Testis (tissue), 3 donors: ENCODE measurements around the gene PPP1R12B. TPM values are rescaled to one million over a fixed set of nuclear protein-coding genes. Genes with fewer than 3 reads are reported as not detected.
"Not testable (repeated sequence)": the region's sequence is repeated elsewhere in the genome, so short reads cannot be mapped to it uniquely, and the experiment has no call there.

ENCODE experiments used
- DNase-seq: peaks from one replicate; pipeline ENCODE4 v3.0.0-alpha.2; 2019
- H3K27ac ChIP-seq, 2 donors: fragments of 200-600 bp; sonication (generic); one replicate each; pipeline ENCODE4 v1.5.1; 2019
- H3K27me3 ChIP-seq: fragments of 200-600 bp; sonication (generic); one replicate; pipeline ENCODE4 v1.5.1; 2019
- H3K36me3 ChIP-seq: fragments of 200-600 bp; sonication (generic); one replicate; pipeline ENCODE4 v1.5.1; 2017; ENCODE audit warnings: low read depth; ENCODE audit errors: missing control alignments
- H3K4me1 ChIP-seq: fragments of 200-600 bp; sonication (generic); one replicate; pipeline ENCODE4 v1.5.1; 2019
- H3K4me3 ChIP-seq, 2 donors: fragments of 200-600 bp; sonication (generic); one replicate each; pipeline ENCODE4 v1.5.1; 2017 to 2019
- H3K9me3 ChIP-seq: fragments of 200-600 bp; sonication (generic); one replicate; pipeline ENCODE4 v1.5.1; 2017
- CTCF ChIP-seq, 3 experiments: fragments of 450-650 bp in 2 of 3; fragments of 200-600 bp in 1 of 3; sonication (generic) in 1 of 3; IDR thresholded peaks; one replicate each; pipeline ENCODE4 v1.5.1; 2016 to 2019; ENCODE audit warnings: antibody characterized with exemption in 3 of 3, mild to moderate bottlenecking in 2 of 3, moderate library complexity in 1 of 3
- POLR2A ChIP-seq: fragments of 450-650 bp; IDR thresholded peaks from one replicate; pipeline ENCODE4 v1.6.1; 2017; ENCODE audit warnings: antibody characterized with exemption, mild to moderate bottlenecking, moderate library complexity
- WGBS, 2 donors: methylation state at CpG; one replicate each; pipeline ENCODE4 v1.1.5; 2018; 5-methylcytosine and 5-hydroxymethylcytosine counted together
- intact Hi-C: fragments of 100-400 bp; cut with DNase I; formaldehyde crosslinking; loops from one replicate; pipeline ENCODE4 v1.15.1; 2023; ENCODE audit warnings: low total_unique reads
- polyA plus RNA-seq: library from polyadenylated mRNA; stranded (reverse); fragments of 350-450 nt; fragmentation: Illumina TruSeq; extraction: RNeasy Lipid Tissue Mini Kit (QIAGEN cat#74804); gene quantifications from one replicate; pipeline ENCODE4 v1.2.3, GENCODE V29; 2014; ENCODE audit warnings: low read depth, low replicate concordance; ENCODE audit not compliant: insufficient read depth
- total RNA-seq, 2 donors: library from RNA; depleted of rRNA; stranded (reverse); fragments of >200 nt; gene quantifications; one replicate each; pipeline ENCODE4 v1.2.3, GENCODE V29; 2016

The PPP1R12B gene
- total and polyA plus RNA-seq, 3 donors from 2014 or later: 32.6 to 61.2 (median 54.6) TPM

DNA sequence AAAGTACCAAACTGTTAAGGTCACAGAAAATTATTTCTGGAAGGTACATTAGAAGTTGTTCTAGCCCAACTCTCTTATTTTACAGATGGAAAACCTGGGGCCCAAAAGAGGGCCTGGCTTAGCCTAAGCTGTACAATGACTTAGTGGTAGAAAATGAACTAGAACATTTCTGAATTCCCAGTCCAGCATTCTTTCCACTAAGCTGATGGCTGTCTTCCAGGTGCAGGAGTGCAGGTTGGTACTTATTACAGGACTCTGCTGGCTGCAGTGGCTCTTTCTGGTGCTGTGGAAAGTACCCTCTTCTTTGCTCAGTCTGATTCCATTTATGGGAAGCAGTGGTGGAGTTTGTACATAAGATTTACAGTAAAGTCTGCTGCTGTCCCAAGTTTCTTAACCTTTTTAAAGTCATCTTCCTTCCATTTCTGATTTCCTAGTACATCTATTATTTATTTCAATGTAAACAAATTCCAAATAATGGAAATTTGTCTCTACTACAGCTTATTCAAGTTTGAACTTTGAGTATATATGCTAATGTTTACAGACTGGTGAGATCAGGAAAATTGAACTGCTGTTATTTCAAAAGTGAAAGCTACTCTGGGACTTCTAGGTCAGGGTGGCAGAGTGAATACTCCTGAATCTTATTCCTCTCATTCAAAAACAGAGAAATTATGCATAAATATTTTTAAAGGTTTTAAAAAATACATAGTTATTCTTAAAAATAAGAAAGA is 171.8 kb downstream of the PPP1R12B start:
- Histone ChIP-seq H3K27ac (peak overlapping the region; percentile 18 to 33), H3K4me1 (peaks cover 20% of the 10 kb centered on the region)
- H3K36me3 ChIP-seq, intact Hi-C loops, H3K9me3 ChIP-seq, DNase-seq, H3K4me3 ChIP-seq, H3K27me3 ChIP-seq: not testable (repeated sequence)

DNA sequence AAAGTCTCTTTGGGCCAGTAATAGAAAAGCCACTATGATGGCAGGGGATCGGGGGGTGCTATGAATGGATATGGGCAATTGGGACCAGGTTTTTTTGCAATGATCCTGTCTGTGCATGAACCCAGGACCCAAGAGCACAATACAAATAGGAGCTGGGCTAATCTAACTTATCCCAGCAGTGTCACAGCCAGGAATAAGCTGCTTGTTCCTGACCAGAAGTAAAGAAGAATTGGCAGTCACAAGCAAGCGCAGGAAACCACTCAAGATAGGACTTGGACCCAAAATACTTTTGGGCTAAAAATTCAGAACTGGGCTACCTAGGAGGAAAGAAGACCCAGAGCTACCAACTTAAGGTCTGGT is 172.3 kb downstream of the PPP1R12B start:
- H3K27ac ChIP-seq, DNase-seq, intact Hi-C loops, H3K4me3 ChIP-seq, H3K9me3 ChIP-seq, H3K27me3 ChIP-seq, H3K36me3 ChIP-seq: not testable (repeated sequence)
- 91 to 92% methylated on average over 2 of the region's 2 CpGs for WGBS, 2 donors
- H3K4me1 ChIP-seq: peaks cover 20% of the 10 kb centered on the region

DNA sequence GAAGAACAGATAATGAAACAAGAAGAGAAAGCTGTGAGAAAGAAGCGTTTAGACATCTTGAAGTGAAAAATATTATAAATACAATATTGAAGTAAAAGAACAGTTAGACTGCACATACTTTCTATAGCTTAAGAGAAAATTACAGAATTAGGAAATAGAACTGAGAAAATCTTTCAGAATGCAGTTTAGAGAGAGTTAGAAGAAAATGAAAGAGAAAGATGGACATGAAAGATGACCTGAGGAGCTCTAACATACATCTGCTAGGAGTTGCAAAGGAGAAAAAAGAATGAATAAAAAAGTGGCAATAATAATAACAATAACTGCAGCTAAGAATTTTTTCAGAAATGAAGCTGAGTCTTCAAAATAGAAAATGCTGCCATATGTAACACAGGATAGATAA is 173.0 kb downstream of the PPP1R12B start:
- intact Hi-C loops, H3K27me3 ChIP-seq, H3K9me3 ChIP-seq, DNase-seq, H3K27ac ChIP-seq, H3K4me3 ChIP-seq, H3K36me3 ChIP-seq: not testable (repeated sequence)
- peaks cover 20% of the 10 kb centered on the region for H3K4me1 ChIP-seq
- WGBS, 2 donors: 92 to 98% methylated on average over 1 of the region's 1 CpG

DNA sequence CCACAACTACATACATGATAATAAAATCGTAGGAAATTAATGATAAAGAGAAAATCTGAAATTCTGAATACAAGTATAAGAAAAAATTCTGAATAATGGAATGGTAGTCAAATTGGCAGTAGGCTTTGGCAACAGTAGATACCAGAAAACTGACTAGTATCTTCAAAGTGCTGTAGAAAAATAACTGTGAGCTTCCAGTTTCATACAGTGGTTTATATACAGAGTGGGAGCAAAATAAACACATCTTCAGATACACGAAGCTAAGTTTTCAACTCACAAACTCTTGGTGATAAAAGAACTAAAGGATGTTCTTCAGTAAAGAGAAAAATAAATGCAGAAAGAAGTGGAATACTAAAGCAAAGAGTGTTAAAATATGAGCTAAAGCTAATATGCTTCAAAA is 173.4 kb downstream of the PPP1R12B start:
- no peak for TF ChIP-seq POLR2A
- Histone ChIP-seq H3K4me1 (peaks cover 20% of the 10 kb centered on the region), H3K9me3 (no peaks in the 10 kb centered on the region), H3K36me3 (no peaks in the 10 kb centered on the region), H3K27me3 (no peaks in the 10 kb centered on the region), H3K27ac (no peak overlapping the region), H3K4me3 (no peak overlapping the region)
- DNase-seq: no peak
- 76% methylated on average over 2 of the region's 2 CpGs for WGBS, 2 donors
- intact Hi-C loops: no loop called here

DNA sequence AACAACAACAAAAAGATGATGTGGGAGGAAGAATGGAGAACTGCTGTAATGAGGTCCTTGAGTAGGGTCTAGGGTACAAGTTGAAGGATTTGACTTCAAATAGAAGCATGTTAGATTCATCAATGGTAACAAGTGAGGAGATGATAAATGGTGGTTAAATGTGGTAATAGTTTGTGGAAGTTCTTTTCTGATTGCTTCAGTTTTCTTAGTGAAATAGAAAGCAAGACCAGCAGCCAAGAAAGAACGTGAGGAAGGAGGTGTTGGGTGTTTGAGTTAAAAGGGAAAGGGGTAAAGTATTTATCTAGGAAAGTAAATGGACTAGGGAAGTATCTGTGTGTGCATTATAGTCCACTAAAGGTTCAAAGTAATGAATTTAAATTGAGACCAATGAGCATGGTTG is 177.6 kb downstream of the PPP1R12B start:
- H3K4me3 ChIP-seq, DNase-seq, H3K27ac ChIP-seq, H3K9me3 ChIP-seq, intact Hi-C loops, H3K4me1 ChIP-seq, H3K36me3 ChIP-seq, H3K27me3 ChIP-seq: not testable (repeated sequence)
- 73 to 87% methylated on average over 1 of the region's 1 CpG for WGBS, 2 donors

GRCh38 chr1:202528096-202528722 is 179.7 kb downstream of the PPP1R12B start:
- WGBS, 2 donors: 84 to 100% methylated on average over 3 of the region's 3 CpGs
- H3K36me3 ChIP-seq, H3K9me3 ChIP-seq, DNase-seq, intact Hi-C loops, H3K27ac ChIP-seq, H3K4me3 ChIP-seq, H3K4me1 ChIP-seq, H3K27me3 ChIP-seq: not testable (repeated sequence)

GRCh38 chr1:202530686-202531085 is 182.2 kb downstream of the PPP1R12B start:
- H3K4me1 ChIP-seq, H3K4me3 ChIP-seq, H3K27me3 ChIP-seq, intact Hi-C loops, DNase-seq, H3K27ac ChIP-seq, H3K36me3 ChIP-seq, H3K9me3 ChIP-seq: not testable (repeated sequence)
- 83 to 95% methylated on average over 1 of the region's 1 CpG for WGBS, 2 donors

DNA sequence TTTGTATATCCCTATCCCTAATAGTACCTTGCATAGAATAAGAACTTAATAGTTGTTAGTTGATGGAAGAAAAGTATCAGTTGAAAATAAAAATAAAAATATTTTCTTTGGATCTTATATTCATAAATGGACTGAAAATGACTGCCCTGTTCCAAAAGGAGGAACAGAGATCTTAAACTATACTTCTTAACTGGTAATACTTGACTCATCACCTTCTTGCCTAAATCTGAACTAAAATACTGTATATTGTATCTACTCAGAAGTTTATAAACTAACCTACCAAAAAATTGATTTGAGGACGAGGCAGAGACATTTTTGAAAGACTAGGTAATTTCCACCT is 182.9 kb downstream of the PPP1R12B start:
- no peak for DNase-seq
- 85 to 87% methylated on average over 1 of the region's 1 CpG for WGBS, 2 donors

GRCh38 chr1:202531812-202532616 is 183.5 kb downstream of the PPP1R12B start:
- H3K9me3 ChIP-seq, H3K4me3 ChIP-seq, H3K27ac ChIP-seq, H3K36me3 ChIP-seq, H3K4me1 ChIP-seq, intact Hi-C loops, H3K27me3 ChIP-seq: not testable (repeated sequence)
- 62 to 65% methylated on average over 6 of the region's 6 CpGs for WGBS, 2 donors
- DNase-seq: peak; percentile 21

More for the DNA sequence above, 182.9 kb downstream of the PPP1R12B start:
- H3K27ac ChIP-seq: no peak overlapping the region
- no peak overlapping the region for H3K4me3 ChIP-seq
- no peaks in the 10 kb centered on the region for H3K27me3 ChIP-seq
- peaks cover 4% of the 10 kb centered on the region for H3K4me1 ChIP-seq
- TF ChIP-seq CTCF (IDR thresholded peaks at IDR 0.05): no peak
- no peak for TF ChIP-seq POLR2A
- H3K9me3 ChIP-seq: no peaks in the 10 kb centered on the region
- intact Hi-C loops: no loop called here
- H3K36me3 ChIP-seq: no peaks in the 10 kb centered on the region

GRCh38 chr1:202539166-202539574 is 190.7 kb downstream of the PPP1R12B start:
- Histone ChIP-seq H3K27ac (peak overlapping the region; percentile 77 to 81), H3K4me3 (peak overlapping the region; percentile 23 to 41)
- H3K27me3 ChIP-seq, H3K9me3 ChIP-seq, H3K36me3 ChIP-seq, H3K4me1 ChIP-seq, intact Hi-C loops, DNase-seq: not testable (repeated sequence)
- 29 to 45% methylated on average over 5 of the region's 5 CpGs for WGBS, 2 donors

DNA sequence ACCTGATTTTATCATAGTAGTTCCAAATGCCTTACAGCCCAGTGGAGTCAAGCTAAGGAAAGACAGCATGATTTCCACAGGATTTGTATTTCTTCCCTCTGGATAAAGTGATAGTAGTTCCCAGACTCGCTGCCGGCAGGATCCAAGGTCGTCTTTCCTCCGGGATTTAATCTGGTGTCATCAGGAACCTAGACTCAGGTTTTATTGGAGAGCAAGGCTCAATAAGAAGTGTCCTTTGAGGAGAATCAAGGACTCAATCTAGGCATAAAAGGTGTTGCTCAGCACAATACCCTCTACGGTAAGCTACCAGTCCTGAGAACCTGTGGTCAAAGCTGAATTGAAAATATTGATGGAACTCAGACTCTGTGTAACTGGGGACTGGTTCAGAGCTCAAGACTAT is 191.1 kb downstream of the PPP1R12B start:
- intact Hi-C loops, DNase-seq, H3K36me3 ChIP-seq, H3K4me1 ChIP-seq, H3K27me3 ChIP-seq, H3K9me3 ChIP-seq: not testable (repeated sequence)
- peak overlapping the region; percentile 77 to 81 for H3K27ac ChIP-seq
- peak overlapping the region; percentile 23 to 41 for H3K4me3 ChIP-seq
- WGBS, 2 donors: 24 to 79% methylated on average over 5 of the region's 5 CpGs
